ENCODE results near the gene ULBP1. TPM values are rescaled to one million over a fixed set of nuclear protein-coding genes. Genes with fewer than 3 reads are reported as not detected.
"Not testable (repeated sequence)": the region's sequence is repeated elsewhere in the genome, so short reads cannot be mapped to it uniquely, and the experiment has no call there.

The ULBP1 gene
- total RNA-seq, 4 donors from 2014 or later: 0.32 to 0.38 TPM; not detected in 2

- WGBS, 2 donors: 82 to 86% methylated on average over 5 of the region's 5 CpGs
- intact Hi-C loops (cut with DNase I; ENCODE audit: low total_unique reads): no loop called here
- TF ChIP-seq POLR2A (IDR thresholded peaks at IDR 0.05): no peak
- TF ChIP-seq, protein P1, sequence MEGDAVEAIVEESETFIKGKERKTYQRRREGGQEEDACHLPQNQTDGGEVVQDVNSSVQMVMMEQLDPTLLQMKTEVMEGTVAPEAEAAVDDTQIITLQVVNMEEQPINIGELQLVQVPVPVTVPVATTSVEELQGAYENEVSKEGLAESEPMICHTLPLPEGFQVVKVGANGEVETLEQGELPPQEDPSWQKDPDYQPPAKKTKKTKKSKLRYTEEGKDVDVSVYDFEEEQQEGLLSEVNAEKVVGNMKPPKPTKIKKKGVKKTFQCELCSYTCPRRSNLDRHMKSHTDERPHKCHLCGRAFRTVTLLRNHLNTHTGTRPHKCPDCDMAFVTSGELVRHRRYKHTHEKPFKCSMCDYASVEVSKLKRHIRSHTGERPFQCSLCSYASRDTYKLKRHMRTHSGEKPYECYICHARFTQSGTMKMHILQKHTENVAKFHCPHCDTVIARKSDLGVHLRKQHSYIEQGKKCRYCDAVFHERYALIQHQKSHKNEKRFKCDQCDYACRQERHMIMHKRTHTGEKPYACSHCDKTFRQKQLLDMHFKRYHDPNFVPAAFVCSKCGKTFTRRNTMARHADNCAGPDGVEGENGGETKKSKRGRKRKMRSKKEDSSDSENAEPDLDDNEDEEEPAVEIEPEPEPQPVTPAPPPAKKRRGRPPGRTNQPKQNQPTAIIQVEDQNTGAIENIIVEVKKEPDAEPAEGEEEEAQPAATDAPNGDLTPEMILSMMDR (IDR thresholded peaks at IDR 0.05): no peak
- peak in 1 of 2 donors; percentile 62 for DNase-seq (ENCODE audit: low spot score in 2 of 2)
- H3K4me3 ChIP-seq (ENCODE audit: low read depth, poor library complexity, severe bottlenecking): no peak overlapping the region
These were observed 15.1 kb upstream of the ULBP1 start for GRCh38 chr6:149948616-149949015.

DNA sequence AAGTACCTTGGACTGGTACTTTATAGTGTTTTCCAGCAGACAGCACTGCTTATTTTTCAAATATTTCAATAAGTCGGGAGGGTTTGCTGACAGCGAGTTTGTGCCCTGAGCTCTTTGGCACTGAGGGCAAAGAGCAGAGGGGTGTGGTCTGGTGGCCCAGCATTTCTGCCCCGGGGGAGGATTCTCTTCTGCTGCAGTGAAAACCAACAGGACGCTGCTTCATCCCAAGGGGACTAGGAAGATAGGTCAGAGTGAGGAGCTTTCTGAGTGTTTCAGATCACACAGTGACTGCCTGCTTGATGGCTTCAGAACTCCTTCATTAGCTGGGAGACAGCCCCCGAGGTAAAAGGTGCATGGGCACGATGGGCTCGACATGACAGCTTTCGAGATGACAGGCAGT is 13.3 kb upstream of the ULBP1 start:
- H3K4me3 ChIP-seq (ENCODE audit: low read depth, poor library complexity, severe bottlenecking): no peak overlapping the region
- peak in 1 of 2 donors; percentile 43 for DNase-seq (ENCODE audit: low spot score in 2 of 2)
- intact Hi-C loops (cut with DNase I; ENCODE audit: low total_unique reads): no loop called here
- TF ChIP-seq POLR2A (IDR thresholded peaks at IDR 0.05): no peak
- TF ChIP-seq, protein P1 (IDR thresholded peaks at IDR 0.05): no peak
- 35% methylated on average over 7 to 8 of the region's 8 CpGs for WGBS, 2 donors

GRCh38 chr6:149951096-149951495 is 12.6 kb upstream of the ULBP1 start:
- TF ChIP-seq, protein P1 (IDR thresholded peaks at IDR 0.05): no peak
- no peak for TF ChIP-seq POLR2A (IDR thresholded peaks at IDR 0.05)
- peak in 1 of 2 donors; percentile 67 for DNase-seq (ENCODE audit: low spot score in 2 of 2)
- WGBS, 2 donors: 77 to 85% methylated on average over 9 of the region's 9 CpGs

GRCh38 chr6:149951626-149952025 is 12.1 kb upstream of the ULBP1 start:
- no peak overlapping the region for H3K4me3 ChIP-seq (ENCODE audit: low read depth, poor library complexity, severe bottlenecking)
- WGBS, 2 donors: 88% methylated on average over 3 of the region's 3 CpGs
- TF ChIP-seq, protein P1 (IDR thresholded peaks at IDR 0.05): no peak
- no peak for TF ChIP-seq POLR2A (IDR thresholded peaks at IDR 0.05)
- peak in 1 of 2 donors; percentile 45 for DNase-seq (ENCODE audit: low spot score in 2 of 2)
- intact Hi-C loops (cut with DNase I; ENCODE audit: low total_unique reads): no loop called here

More at GRCh38 chr6:149951096-149951495, 12.6 kb upstream of the ULBP1 start:
- intact Hi-C loops (cut with DNase I; ENCODE audit: low total_unique reads): no loop called here
- no peak overlapping the region for H3K4me3 ChIP-seq (ENCODE audit: low read depth, poor library complexity, severe bottlenecking)

DNA sequence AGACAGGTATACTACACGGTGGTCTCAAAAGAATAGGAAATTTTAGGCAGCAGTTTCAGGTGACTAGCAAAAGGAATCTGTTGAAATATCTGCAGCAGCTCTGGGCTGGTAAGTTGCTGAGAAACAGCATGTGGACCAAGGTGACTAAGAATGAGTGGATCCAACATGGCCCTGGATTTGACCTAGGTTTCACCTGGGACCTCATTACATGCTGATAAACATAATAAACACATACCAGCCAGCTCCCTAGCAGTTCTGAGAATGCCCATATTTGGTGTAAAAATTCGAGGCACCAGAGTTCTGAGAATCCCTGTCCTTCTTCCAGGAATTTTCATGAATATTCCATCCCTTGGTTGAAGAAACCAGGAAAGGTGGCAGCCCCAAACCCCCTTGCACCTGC is 10.4 kb upstream of the ULBP1 start:
- intact Hi-C loops (cut with DNase I; ENCODE audit: low total_unique reads): not testable (repeated sequence)
- WGBS, 2 donors: 32 to 35% methylated on average over 2 of the region's 2 CpGs

DNA sequence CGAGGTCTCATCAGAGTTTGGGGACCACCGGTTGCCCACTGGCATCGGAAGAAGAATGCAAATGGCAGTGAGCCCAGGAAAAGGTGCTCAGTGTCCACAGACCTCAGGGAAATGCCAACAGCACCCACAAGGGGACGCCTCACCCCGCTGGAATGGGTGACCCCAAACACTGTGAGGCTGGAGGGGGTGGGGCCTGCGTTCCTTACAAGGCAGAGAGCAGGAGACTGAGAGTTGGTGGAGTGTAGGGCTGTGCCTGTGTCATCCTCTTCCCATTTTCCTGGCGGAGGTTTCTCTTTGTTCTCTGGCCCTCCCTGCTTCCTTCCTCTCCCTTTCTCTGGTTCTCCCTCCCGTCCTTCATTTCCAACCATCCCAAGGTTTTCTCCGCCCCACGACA is 9.8 kb upstream of the ULBP1 start:
- intact Hi-C loops (cut with DNase I; ENCODE audit: low total_unique reads); DNase-seq (ENCODE audit: low spot score in 2 of 2); H3K4me3 ChIP-seq (ENCODE audit: low read depth, poor library complexity, severe bottlenecking): not testable (repeated sequence)
- WGBS, 2 donors: 7 to 18% methylated on average over 4 to 7 of the region's 10 CpGs

More for the DNA sequence above, 10.4 kb upstream of the ULBP1 start:
- not testable (repeated sequence) for H3K4me3 ChIP-seq (ENCODE audit: low read depth, poor library complexity, severe bottlenecking); DNase-seq (ENCODE audit: low spot score in 2 of 2)

- DNase-seq (ENCODE audit: low spot score in 2 of 2): peak in 1 of 2 donors; percentile 61
- intact Hi-C loops (cut with DNase I; ENCODE audit: low total_unique reads); H3K4me3 ChIP-seq (ENCODE audit: low read depth, poor library complexity, severe bottlenecking): not testable (repeated sequence)
- WGBS, 2 donors: 5% methylated on average over 4 of the region's 53 CpGs; no CpG with 5 or more reads in 1 of the 2 donors
These were observed 9.3 kb upstream of the ULBP1 start for GRCh38 chr6:149954328-149954983.

DNA sequence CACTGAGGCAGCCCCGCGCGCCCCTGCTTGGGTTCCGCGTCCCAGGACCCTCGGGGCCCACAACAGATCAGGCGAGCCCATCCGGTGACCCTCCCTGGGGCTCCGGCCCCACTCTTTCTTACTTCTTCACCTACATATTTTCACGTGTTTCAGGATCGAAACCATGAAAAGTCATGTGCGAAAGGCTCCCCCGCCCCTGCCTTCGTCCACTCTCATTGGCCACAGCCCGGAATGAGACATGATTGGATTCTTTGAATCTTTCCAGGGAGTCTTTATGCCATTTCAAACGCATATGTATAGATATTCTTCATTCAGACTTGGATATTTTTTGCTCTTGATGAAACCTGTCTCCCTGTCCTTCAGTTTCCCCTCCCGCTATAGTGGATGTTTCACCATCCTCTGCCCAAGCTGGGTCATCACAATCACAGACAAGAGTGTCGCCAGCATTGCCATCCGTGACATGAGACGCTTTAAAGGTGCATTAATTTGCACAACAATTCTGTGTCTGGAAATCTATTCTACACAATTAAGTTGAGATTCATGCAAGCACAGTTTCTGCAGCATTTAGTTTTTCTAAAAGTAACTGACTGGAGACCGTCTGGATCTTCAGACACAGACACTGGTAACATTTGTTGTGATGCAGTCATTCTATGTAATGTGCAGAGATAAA is 8.6 kb upstream of the ULBP1 start:
- H3K4me3 ChIP-seq (ENCODE audit: low read depth, poor library complexity, severe bottlenecking); intact Hi-C loops (cut with DNase I; ENCODE audit: low total_unique reads): not testable (repeated sequence)
- peak in 1 of 2 donors; percentile 29 for DNase-seq (ENCODE audit: low spot score in 2 of 2)
- whole genome bisulfite sequencing, 2 donors: 16 to 20% methylated on average over 13 to 14 of the region's 21 CpGs

- WGBS, 2 donors: 28 to 45% methylated on average over 7 of the region's 7 CpGs
- H3K4me3 ChIP-seq (ENCODE audit: low read depth, poor library complexity, severe bottlenecking); intact Hi-C loops (cut with DNase I; ENCODE audit: low total_unique reads): not testable (repeated sequence)
- peak in 1 of 2 donors; percentile 78 for DNase-seq (ENCODE audit: low spot score in 2 of 2)
These were observed 8.0 kb upstream of the ULBP1 start for GRCh38 chr6:149955654-149956317.

- DNase-seq (ENCODE audit: low spot score in 2 of 2); intact Hi-C loops (cut with DNase I; ENCODE audit: low total_unique reads); H3K4me3 ChIP-seq (ENCODE audit: low read depth, poor library complexity, severe bottlenecking): not testable (repeated sequence)
- whole genome bisulfite sequencing, 2 donors: 53 to 75% methylated on average over 3 of the region's 3 CpGs
These were observed 5.6 kb upstream of the ULBP1 start for GRCh38 chr6:149958124-149958523.
